ENCODE measurements around the gene ARPC5. TPM values are rescaled to one million over a fixed set of nuclear protein-coding genes. Genes with fewer than 3 reads are reported as not detected.

ARPC5 gene
- total RNA-seq, 1 experiment from 2014 or later, result 104 TPM

GRCh38 chr1:183634429-183635065 is 1.0 kb downstream of the ARPC5 start:
- ATAC-seq (no peak), DNase-seq (ENCODE audit: low read depth, low spot score) (no peak)
- Histone ChIP-seq H3K27me3 (ENCODE audit: control insufficient read depth, insufficient read depth, low read length) (0 out of 2 replicates have a peak, but pooled peaks cover 4% of the 10 kb centered on the region), H3K4me3 (ENCODE audit: low read depth in 2 of 2, low read length in 2 of 2) (peak overlapping the region; percentile 84 to 99), H3K9me3 (ENCODE audit: control insufficient read depth, insufficient read depth, low read depth, low read length) (no peaks in the 10 kb centered on the region), H3K36me3 (ENCODE audit: control insufficient read depth, insufficient read depth, low read length) (peaks cover 18% of the 10 kb centered on the region), H3K27ac (ENCODE audit: low read length) (peak overlapping the region; percentile 88), H3K4me1 (ENCODE audit: control insufficient read depth, insufficient read depth, low read length) (peaks cover 19% of the 10 kb centered on the region)
- ChIA-PET POLR2A (interaction anchor here (0.6 to 0.7 kb wide), 2 partner anchors 266 to 434 kb away, joined by 3 to 7 read pairs; no protein-coding TSS in a partner anchor), CTCF (interaction anchor here (0.8 kb wide), 1 partner anchor 10 kb away, joined by 3 read pairs; no protein-coding TSS in a partner anchor)
- TF ChIP-seq TCF7L2 (IDR thresholded peaks at IDR 0.05; ENCODE audit: low read depth, low read length) (no peak), CTCF (IDR thresholded peaks at IDR 0.05) (no peak), POLR2AphosphoS5 (IDR thresholded peaks at IDR 0.05; ENCODE audit: low read depth, low read length) (no peak), SIN3A (IDR thresholded peaks at IDR 0.05; ENCODE audit: borderline replicate concordance, insufficient read depth, low read depth, low read length) (no peak)
- TF ChIP-seq, protein P1, sequence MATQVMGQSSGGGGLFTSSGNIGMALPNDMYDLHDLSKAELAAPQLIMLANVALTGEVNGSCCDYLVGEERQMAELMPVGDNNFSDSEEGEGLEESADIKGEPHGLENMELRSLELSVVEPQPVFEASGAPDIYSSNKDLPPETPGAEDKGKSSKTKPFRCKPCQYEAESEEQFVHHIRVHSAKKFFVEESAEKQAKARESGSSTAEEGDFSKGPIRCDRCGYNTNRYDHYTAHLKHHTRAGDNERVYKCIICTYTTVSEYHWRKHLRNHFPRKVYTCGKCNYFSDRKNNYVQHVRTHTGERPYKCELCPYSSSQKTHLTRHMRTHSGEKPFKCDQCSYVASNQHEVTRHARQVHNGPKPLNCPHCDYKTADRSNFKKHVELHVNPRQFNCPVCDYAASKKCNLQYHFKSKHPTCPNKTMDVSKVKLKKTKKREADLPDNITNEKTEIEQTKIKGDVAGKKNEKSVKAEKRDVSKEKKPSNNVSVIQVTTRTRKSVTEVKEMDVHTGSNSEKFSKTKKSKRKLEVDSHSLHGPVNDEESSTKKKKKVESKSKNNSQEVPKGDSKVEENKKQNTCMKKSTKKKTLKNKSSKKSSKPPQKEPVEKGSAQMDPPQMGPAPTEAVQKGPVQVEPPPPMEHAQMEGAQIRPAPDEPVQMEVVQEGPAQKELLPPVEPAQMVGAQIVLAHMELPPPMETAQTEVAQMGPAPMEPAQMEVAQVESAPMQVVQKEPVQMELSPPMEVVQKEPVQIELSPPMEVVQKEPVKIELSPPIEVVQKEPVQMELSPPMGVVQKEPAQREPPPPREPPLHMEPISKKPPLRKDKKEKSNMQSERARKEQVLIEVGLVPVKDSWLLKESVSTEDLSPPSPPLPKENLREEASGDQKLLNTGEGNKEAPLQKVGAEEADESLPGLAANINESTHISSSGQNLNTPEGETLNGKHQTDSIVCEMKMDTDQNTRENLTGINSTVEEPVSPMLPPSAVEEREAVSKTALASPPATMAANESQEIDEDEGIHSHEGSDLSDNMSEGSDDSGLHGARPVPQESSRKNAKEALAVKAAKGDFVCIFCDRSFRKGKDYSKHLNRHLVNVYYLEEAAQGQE (IDR thresholded peaks at IDR 0.05; ENCODE audit: insufficient read depth in 1 of 2, low read depth in 2 of 2, low read length in 1 of 2), result no peak
- in situ Hi-C loops (cut with HindIII; ENCODE audit: low pct_unique_long_range_greater_than_20kb, low sequenced_read_pairs) (no loop called here), intact Hi-C loops (cut with micrococcal nuclease; ENCODE audit: unreplicated experiment) (no loop called here)
- TSS peak; percentile 77 for BruUV-seq (replicated peaks)

GRCh38 chr1:183633676-183634343 is 1.8 kb downstream of the ARPC5 start:
- Histone ChIP-seq H3K27ac (ENCODE audit: low read length) (peak overlapping the region; percentile 88), H3K9me3 (ENCODE audit: control insufficient read depth, insufficient read depth, low read depth, low read length) (no peaks in the 10 kb centered on the region), H3K27me3 (ENCODE audit: control insufficient read depth, insufficient read depth, low read length) (0 out of 2 replicates have a peak, but pooled peaks cover 4% of the 10 kb centered on the region), H3K4me3 (ENCODE audit: low read depth in 2 of 2, low read length in 2 of 2) (peak overlapping the region; percentile 84 to 99), H3K4me1 (ENCODE audit: control insufficient read depth, insufficient read depth, low read length) (peaks cover 19% of the 10 kb centered on the region), H3K36me3 (ENCODE audit: control insufficient read depth, insufficient read depth, low read length) (peaks cover 25% of the 10 kb centered on the region)
- TF ChIP-seq POLR2AphosphoS5 (IDR thresholded peaks at IDR 0.05; ENCODE audit: low read depth, low read length) (no peak), CTCF (IDR thresholded peaks at IDR 0.05) (peak; percentile 66; the same call in 1 of the 2 replicates)
- CTCF ChIA-PET, result interaction anchor here (0.7 to 0.8 kb wide), 2 partner anchors 11 to 300 kb away, joined by 3 read pairs; no protein-coding TSS in a partner anchor
- DNase-seq (ENCODE audit: low read depth, low spot score) (peak; percentile 56), ATAC-seq (0 out of 2 replicates have a peak, but pooled peaks have one; percentile 28)
- intact Hi-C loops (cut with micrococcal nuclease; ENCODE audit: unreplicated experiment), result no loop called here
- POLR2A ChIA-PET, result interaction anchor here (0.6 to 0.7 kb wide), 2 partner anchors 266 to 435 kb away, joined by 3 to 7 read pairs; no protein-coding TSS in a partner anchor
- BruUV-seq (replicated peaks), result no TSS peak
- in situ Hi-C loops (cut with HindIII; ENCODE audit: low pct_unique_long_range_greater_than_20kb, low sequenced_read_pairs), result no loop called here
